ENCODE data around the gene REXO1. TPM values are rescaled to one million over a fixed set of nuclear protein-coding genes. Genes with fewer than 3 reads are reported as not detected.

The REXO1 gene
- total RNA-seq, 2 donors from 2014 or later, result 41.4 to 46.5 TPM

DNA sequence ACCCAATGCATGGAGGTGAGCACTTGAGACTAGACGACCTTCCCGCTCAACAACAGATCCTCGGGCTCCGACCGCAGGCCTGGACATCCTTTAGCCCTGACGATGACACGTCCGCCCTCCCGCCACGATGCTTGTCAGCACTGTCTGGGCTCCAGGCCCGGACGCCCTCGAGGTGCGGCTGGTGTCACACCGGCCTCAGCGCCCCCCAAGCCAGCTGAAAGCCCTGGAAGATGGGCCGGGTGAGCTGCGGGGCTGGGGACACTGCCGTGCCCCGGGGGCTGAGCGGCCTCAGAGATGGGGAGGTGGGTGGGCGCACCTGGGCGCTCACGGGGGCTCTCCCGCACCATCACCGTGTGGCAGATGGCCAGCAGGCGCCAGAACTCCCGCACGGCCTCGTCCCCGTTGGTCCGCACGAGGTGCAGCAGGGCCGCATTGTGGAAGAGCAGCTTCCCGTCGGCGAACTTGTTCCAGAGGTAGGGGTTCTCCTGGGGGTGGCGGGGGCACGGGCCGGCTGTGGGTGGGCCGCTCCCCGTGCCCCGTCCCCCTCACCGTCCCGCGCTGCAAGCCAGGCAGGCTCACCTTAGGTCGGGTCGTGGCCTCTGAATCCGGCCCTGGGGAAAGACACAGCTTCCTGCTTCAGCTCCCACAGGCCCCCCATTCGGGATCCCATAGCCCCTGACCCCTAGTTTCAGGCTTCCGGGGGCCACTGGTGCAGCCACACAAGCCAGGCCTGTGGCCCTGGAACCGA lies 51.7 kb downstream of the REXO1 start:
- no peaks in the 10 kb centered on the region for H3K36me3 Mint-ChIP-seq (ENCODE audit: insufficient read depth in 2 of 2)
- DNase-seq (no peak), ATAC-seq (replicated peaks in 1 of 2) (no peak)
- peaks cover 7% of the 10 kb centered on the region for H3K4me1 Mint-ChIP-seq (ENCODE audit: low read depth)
- no peaks in the 10 kb centered on the region for H3K9me3 Mint-ChIP-seq
- H3K4me3 Mint-ChIP-seq, result no peak overlapping the region
- peaks cover 10% of the 10 kb centered on the region for H3K27me3 Mint-ChIP-seq (ENCODE audit: low read depth)
- no peak overlapping the region for H3K27ac Mint-ChIP-seq

GRCh38 chr19:1794424-1795172 lies 53.7 kb downstream of the REXO1 start:
- ATAC-seq (replicated peaks in 1 of 2) (peak; percentile 59 to 62), DNase-seq (peak; percentile 20 to 38)
- Mint-ChIP-seq H3K27me3 (ENCODE audit: low read depth) (peaks cover 10% of the 10 kb centered on the region), H3K36me3 (ENCODE audit: insufficient read depth in 2 of 2) (no peaks in the 10 kb centered on the region), H3K9me3 (no peaks in the 10 kb centered on the region), H3K4me3 (no peak overlapping the region), H3K27ac (no peak overlapping the region), H3K4me1 (ENCODE audit: low read depth) (peaks cover 7% of the 10 kb centered on the region)

DNA sequence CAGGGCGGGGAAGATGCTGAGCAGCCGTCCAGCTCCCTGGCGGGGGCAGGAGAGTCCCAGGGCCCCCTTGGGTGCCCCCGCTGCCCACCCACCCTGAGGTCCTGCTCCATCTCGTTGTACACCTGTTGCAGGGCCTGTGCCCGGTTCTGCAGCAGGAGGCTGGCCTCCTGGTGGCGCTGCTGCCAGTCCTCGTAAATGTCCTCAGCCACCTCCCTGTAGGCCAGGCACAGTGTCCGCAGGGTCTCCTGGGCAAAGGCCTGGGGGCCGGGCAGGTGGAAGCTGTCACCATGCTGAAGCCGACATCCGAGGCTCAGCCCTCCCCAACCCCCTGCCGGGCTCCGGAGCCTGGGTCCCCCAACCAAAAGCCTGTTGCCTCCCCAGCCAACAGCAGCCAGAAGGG lies 56.4 kb downstream of the REXO1 start:
- Mint-ChIP-seq H3K36me3 (ENCODE audit: insufficient read depth in 2 of 2) (no peaks in the 10 kb centered on the region), H3K4me3 (no peak overlapping the region), H3K27ac (no peak overlapping the region), H3K4me1 (ENCODE audit: low read depth) (peaks cover 7% of the 10 kb centered on the region), H3K9me3 (no peaks in the 10 kb centered on the region), H3K27me3 (ENCODE audit: low read depth) (peaks cover 15% of the 10 kb centered on the region)
- ATAC-seq (replicated peaks in 1 of 2) (no peak), DNase-seq (no peak)

DNA sequence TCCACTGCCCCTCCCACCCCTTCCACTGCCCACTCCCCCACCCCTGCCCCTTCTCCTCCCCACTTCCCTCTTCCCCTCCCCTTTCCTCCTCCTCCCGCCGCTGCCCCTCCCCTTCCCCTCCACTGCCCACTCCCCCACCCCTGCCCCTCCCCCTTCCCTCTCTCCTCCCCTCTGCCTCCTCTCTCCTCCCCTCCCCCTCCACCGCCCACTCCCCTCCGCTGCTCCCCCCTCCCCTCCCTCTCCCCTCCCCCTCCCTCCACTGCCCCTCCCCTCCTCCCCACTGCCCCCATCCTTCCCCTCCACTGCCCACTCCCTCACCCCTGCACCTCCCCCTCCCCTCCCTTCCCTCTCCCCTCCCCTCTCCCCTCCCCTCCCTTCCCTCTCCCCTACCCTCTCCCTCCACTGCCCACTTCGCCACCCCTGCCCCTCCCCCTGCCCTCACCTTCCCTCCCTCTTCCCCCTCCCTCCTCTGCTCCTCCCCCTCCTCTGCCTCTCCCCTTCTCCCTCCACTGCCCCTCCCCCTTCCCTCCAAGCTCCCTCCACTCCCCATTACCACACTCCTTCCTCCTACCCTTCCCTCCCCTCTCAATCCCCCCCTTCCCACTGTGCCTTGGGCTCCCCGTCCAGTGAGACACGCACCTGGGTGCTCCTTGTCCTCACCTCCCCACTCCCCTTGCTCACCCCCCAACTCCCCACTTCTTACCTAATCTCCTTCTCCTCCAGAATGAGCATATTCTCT lies 58.1 kb downstream of the REXO1 start:
- Mint-ChIP-seq H3K4me1 (ENCODE audit: low read depth) (peaks cover 7% of the 10 kb centered on the region), H3K27me3 (ENCODE audit: low read depth) (peaks cover 15% of the 10 kb centered on the region), H3K27ac (no peak overlapping the region), H3K9me3 (no peaks in the 10 kb centered on the region), H3K36me3 (ENCODE audit: insufficient read depth in 2 of 2) (no peaks in the 10 kb centered on the region), H3K4me3 (no peak overlapping the region)
- ATAC-seq (replicated peaks in 1 of 2), result no peak
- no peak for DNase-seq

- Mint-ChIP-seq H3K27me3 (ENCODE audit: low read depth) (peaks cover 11% of the 10 kb centered on the region), H3K9me3 (no peaks in the 10 kb centered on the region), H3K27ac (no peak overlapping the region), H3K36me3 (ENCODE audit: insufficient read depth in 2 of 2) (no peaks in the 10 kb centered on the region), H3K4me1 (ENCODE audit: low read depth) (peaks cover 4% of the 10 kb centered on the region), H3K4me3 (no peak overlapping the region)
- ATAC-seq (replicated peaks in 1 of 2) (peak in 1 of 2 donors; percentile 5), DNase-seq (no peak)
Observed at GRCh38 chr19:1789261-1790041, 58.8 kb downstream of the REXO1 start.

GRCh38 chr19:1787116-1787515 lies 61.2 kb downstream of the REXO1 start:
- Mint-ChIP-seq H3K4me3 (no peak overlapping the region), H3K9me3 (no peaks in the 10 kb centered on the region), H3K36me3 (ENCODE audit: insufficient read depth in 2 of 2) (no peaks in the 10 kb centered on the region), H3K4me1 (ENCODE audit: low read depth) (no peaks in the 10 kb centered on the region), H3K27ac (no peak overlapping the region), H3K27me3 (ENCODE audit: low read depth) (peaks cover 24% of the 10 kb centered on the region)
- no peak for DNase-seq
- ATAC-seq (replicated peaks in 1 of 2), result no peak

DNA sequence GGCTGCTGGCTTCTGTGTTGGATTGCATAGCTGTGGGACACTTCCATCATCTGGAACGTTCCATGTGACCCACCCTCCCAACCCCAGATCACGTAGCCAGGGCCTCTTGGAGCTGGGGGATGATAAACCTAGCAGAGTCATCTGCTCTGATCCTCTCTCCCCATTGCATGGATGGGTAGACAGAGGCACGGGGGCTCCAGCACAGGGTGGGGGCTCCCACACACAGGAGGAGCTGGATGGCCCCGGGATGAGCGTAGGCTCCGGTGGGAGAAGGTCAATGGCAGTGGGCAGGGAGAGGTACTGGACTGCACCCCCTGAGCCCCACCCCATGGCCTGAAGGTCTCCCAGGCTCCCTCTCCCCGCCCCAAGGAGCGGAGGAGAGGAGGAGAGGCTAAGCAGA lies 61.6 kb downstream of the REXO1 start:
- H3K9me3 Mint-ChIP-seq, result no peaks in the 10 kb centered on the region
- ATAC-seq (replicated peaks in 1 of 2), result no peak
- H3K4me3 Mint-ChIP-seq, result no peak overlapping the region
- H3K27ac Mint-ChIP-seq, result no peak overlapping the region
- no peak for DNase-seq
- H3K36me3 Mint-ChIP-seq (ENCODE audit: insufficient read depth in 2 of 2), result no peaks in the 10 kb centered on the region
- no peaks in the 10 kb centered on the region for H3K4me1 Mint-ChIP-seq (ENCODE audit: low read depth)
- peaks cover 24% of the 10 kb centered on the region for H3K27me3 Mint-ChIP-seq (ENCODE audit: low read depth)

DNA sequence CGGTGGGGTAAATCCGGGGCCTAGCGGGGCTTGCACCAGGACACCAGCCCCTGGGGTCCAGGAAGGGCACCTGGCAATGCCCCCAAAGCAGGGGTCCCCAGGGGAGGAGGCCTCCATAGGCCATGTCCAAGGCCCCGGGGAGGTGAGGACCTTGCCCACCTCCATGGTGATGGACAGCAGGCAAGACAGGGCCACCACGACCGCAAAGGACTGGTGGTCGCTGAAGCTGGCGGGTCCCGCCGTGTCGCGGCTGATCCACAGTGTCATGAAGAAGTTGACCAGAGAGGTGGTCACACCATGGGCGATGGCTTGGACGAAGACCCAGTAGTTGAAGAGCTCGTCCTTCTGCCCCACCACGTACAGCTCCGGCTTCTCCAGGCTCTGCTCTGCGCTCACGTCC lies 63.0 kb downstream of the REXO1 start:
- no peak for ATAC-seq (replicated peaks in 1 of 2)
- H3K9me3 Mint-ChIP-seq, result no peaks in the 10 kb centered on the region
- H3K36me3 Mint-ChIP-seq (ENCODE audit: insufficient read depth in 2 of 2), result no peaks in the 10 kb centered on the region
- H3K4me3 Mint-ChIP-seq, result no peak overlapping the region
- peaks cover 35% of the 10 kb centered on the region for H3K27me3 Mint-ChIP-seq (ENCODE audit: low read depth)
- no peaks in the 10 kb centered on the region for H3K4me1 Mint-ChIP-seq (ENCODE audit: low read depth)
- no peak overlapping the region for H3K27ac Mint-ChIP-seq
- no peak for DNase-seq

- H3K4me3 Mint-ChIP-seq, result no peak overlapping the region
- DNase-seq, result no peak
- H3K27ac Mint-ChIP-seq, result no peak overlapping the region
- ATAC-seq (replicated peaks in 1 of 2), result no peak
- H3K9me3 Mint-ChIP-seq, result no peaks in the 10 kb centered on the region
- H3K4me1 Mint-ChIP-seq (ENCODE audit: low read depth), result peaks cover 6% of the 10 kb centered on the region
- no peaks in the 10 kb centered on the region for H3K36me3 Mint-ChIP-seq (ENCODE audit: insufficient read depth in 2 of 2)
- peaks cover 49% of the 10 kb centered on the region for H3K27me3 Mint-ChIP-seq (ENCODE audit: low read depth)
Observed at GRCh38 chr19:1783874-1784273, 64.4 kb downstream of the REXO1 start.

- ATAC-seq (replicated peaks in 1 of 2), result no peak
- H3K36me3 Mint-ChIP-seq (ENCODE audit: insufficient read depth in 2 of 2), result no peaks in the 10 kb centered on the region
- peaks cover 53% of the 10 kb centered on the region for H3K27me3 Mint-ChIP-seq (ENCODE audit: low read depth)
- no peak overlapping the region for H3K4me3 Mint-ChIP-seq
- no peak overlapping the region for H3K27ac Mint-ChIP-seq
- DNase-seq, result no peak
- no peaks in the 10 kb centered on the region for H3K9me3 Mint-ChIP-seq
- peaks cover 6% of the 10 kb centered on the region for H3K4me1 Mint-ChIP-seq (ENCODE audit: low read depth)
Observed at GRCh38 chr19:1783354-1783753, 64.9 kb downstream of the REXO1 start.

DNA sequence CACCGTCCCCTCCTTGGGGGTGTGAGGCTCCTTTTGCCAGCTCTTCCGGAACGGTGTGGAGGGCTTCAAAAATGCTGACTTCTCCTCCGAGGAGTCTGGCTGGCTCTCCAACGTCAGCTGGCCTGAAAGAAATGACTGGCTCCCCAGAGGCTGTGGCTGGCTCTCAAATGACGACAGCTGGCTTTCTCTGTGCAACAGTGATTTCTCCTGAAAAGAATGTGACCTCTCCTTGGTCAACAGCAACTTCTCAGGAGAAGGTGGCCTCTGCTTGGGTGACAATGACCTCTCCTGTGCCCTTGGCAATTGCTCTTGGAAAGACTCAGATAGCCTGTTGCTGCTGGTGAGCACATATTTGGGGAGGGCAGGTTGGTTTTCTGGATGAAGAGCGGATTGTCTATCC lies 65.8 kb downstream of the REXO1 start:
- no peaks in the 10 kb centered on the region for H3K36me3 Mint-ChIP-seq (ENCODE audit: insufficient read depth in 2 of 2)
- H3K4me3 Mint-ChIP-seq, result no peak overlapping the region
- peaks cover 6% of the 10 kb centered on the region for H3K4me1 Mint-ChIP-seq (ENCODE audit: low read depth)
- H3K27ac Mint-ChIP-seq, result no peak overlapping the region
- DNase-seq, result no peak
- H3K27me3 Mint-ChIP-seq (ENCODE audit: low read depth), result peaks cover 58% of the 10 kb centered on the region
- H3K9me3 Mint-ChIP-seq, result no peaks in the 10 kb centered on the region
- ATAC-seq (replicated peaks in 1 of 2), result no peak

GRCh38 chr19:1780272-1780958 lies 67.9 kb downstream of the REXO1 start:
- Mint-ChIP-seq H3K36me3 (ENCODE audit: insufficient read depth in 2 of 2) (no peaks in the 10 kb centered on the region), H3K4me3 (no peak overlapping the region), H3K27ac (no peak overlapping the region), H3K9me3 (no peaks in the 10 kb centered on the region), H3K4me1 (ENCODE audit: low read depth) (peaks cover 6% of the 10 kb centered on the region), H3K27me3 (ENCODE audit: low read depth) (peaks cover 64% of the 10 kb centered on the region)
- ATAC-seq (replicated peaks in 1 of 2) (no peak), DNase-seq (no peak)
